HEK293 (cell line): Measurements from ENCODE around the gene ACTR3C.

Experiments used
- CTCF ChIA-PET: fragments of 350-600 bp; formaldehyde crosslinking; extraction: SDS; loops from one replicate; lab custom pipeline; 2021; ENCODE audit warnings: antibody characterized with exemption; lab: Yijun Ruan, JAX
- POLR2A ChIA-PET: fragments of 300-600 bp; formaldehyde crosslinking; extraction: SDS; loops from one replicate; lab custom pipeline; 2020; ENCODE audit warnings: antibody characterized with exemption, inconsistent platforms; lab: Yijun Ruan, JAX
- H3K27ac ChIP-seq: fragments of 200-500 bp; sonication (Bioruptor generic); 2 replicates; pipeline ENCODE4 v1.5.1; 2014; ENCODE audit warnings: low read depth, low read length, control low read depth, inconsistent platforms; ENCODE audit errors: extremely low read depth
- H3K36me3 ChIP-seq, 2 experiments: fragments of 200-500 bp in 1 of 2; sonication (Bioruptor generic) in 1 of 2; 1 replicate in 1 of 2; 2 replicates in 1 of 2; pipeline ENCODE4 v1.5.1; 2014 to 2017; ENCODE audit warnings: inconsistent platforms in 2 of 2, low read length in 2 of 2; ENCODE audit not compliant: control insufficient read depth in 2 of 2, insufficient read depth in 1 of 2
- H3K4me1 ChIP-seq: fragments of 200-500 bp; sonication (Bioruptor generic); 2 replicates; pipeline ENCODE4 v1.5.1; 2014; ENCODE audit warnings: mild to moderate bottlenecking, low read length, inconsistent platforms; ENCODE audit not compliant: control insufficient read depth, insufficient read depth
- H3K4me3 ChIP-seq: 2 replicates; pipeline ENCODE4 v1.5.1; 2011; ENCODE audit warnings: low read depth, mild to moderate bottlenecking, control low read depth, low read length, moderate library complexity
- H3K9me3 ChIP-seq: fragments of 200-500 bp; sonication (Bioruptor generic); 2 replicates; pipeline ENCODE4 v1.5.1; 2014; ENCODE audit warnings: low read depth, low read length, inconsistent platforms; ENCODE audit not compliant: control insufficient read depth, insufficient read depth
- GLI4 ChIP-seq: fragments of 450-650 bp; formaldehyde crosslinking; IDR thresholded peaks from 2 replicates; pipeline ENCODE4 v1.5.1; 2016; ENCODE audit warnings: missing biosample characterization, missing genetic modification characterization
- IKZF3 ChIP-seq: fragments of 450-650 bp; IDR thresholded peaks from 2 replicates; pipeline ENCODE4 v1.5.0; 2018; ENCODE audit warnings: missing biosample characterization, mild to moderate bottlenecking, missing genetic modification characterization, moderate library complexity
- KLF10 ChIP-seq: fragments of 450-650 bp; IDR thresholded peaks from 2 replicates; pipeline ENCODE4 v1.5.1; 2018; ENCODE audit warnings: missing biosample characterization, mild to moderate bottlenecking, missing genetic modification characterization
- KLF8 ChIP-seq: fragments of 450-650 bp; formaldehyde crosslinking; IDR thresholded peaks from 2 replicates; pipeline ENCODE4 v1.5.1; 2016; ENCODE audit warnings: missing biosample characterization, missing genetic modification characterization
- KLF9 ChIP-seq: fragments of 450-650 bp; formaldehyde crosslinking; IDR thresholded peaks from 2 replicates; pipeline ENCODE4 v1.5.1; 2016; ENCODE audit warnings: missing biosample characterization, missing genetic modification characterization, low read depth
- PRDM1 ChIP-seq: fragments of 450-650 bp; formaldehyde crosslinking; IDR thresholded peaks from 2 replicates; pipeline ENCODE4; 2016; ENCODE audit warnings: missing biosample characterization, missing genetic modification characterization
- SCRT2 ChIP-seq: fragments of 450-650 bp; formaldehyde crosslinking; IDR thresholded peaks from 2 replicates; pipeline ENCODE4 v1.5.1; 2016; ENCODE audit warnings: missing biosample characterization, missing genetic modification characterization
- TCF7L2 ChIP-seq: IDR thresholded peaks from 2 replicates; pipeline ENCODE4 v1.6.1; 2011; ENCODE audit warnings: low read depth, mild to moderate bottlenecking, inconsistent platforms, low read length, moderate library complexity, borderline replicate concordance
- WT1 ChIP-seq: fragments of 450-650 bp; formaldehyde crosslinking; IDR thresholded peaks from 2 replicates; pipeline ENCODE4 v1.5.1; 2016; ENCODE audit warnings: missing biosample characterization, missing genetic modification characterization
- ZBTB17 ChIP-seq: fragments of 450-650 bp; formaldehyde crosslinking; IDR thresholded peaks from 2 replicates; pipeline ENCODE4 v1.5.1; 2016; ENCODE audit warnings: missing biosample characterization, missing genetic modification characterization
- ZNF114 ChIP-seq: fragments of 450-650 bp; formaldehyde crosslinking; IDR thresholded peaks from 2 replicates; pipeline ENCODE4 v1.5.0; 2017; ENCODE audit warnings: missing biosample characterization, missing genetic modification characterization
- ZNF138 ChIP-seq: fragments of 450-650 bp; formaldehyde crosslinking; IDR thresholded peaks from 2 replicates; pipeline ENCODE4 v1.5.1; 2016; ENCODE audit warnings: missing biosample characterization, missing genetic modification characterization, borderline replicate concordance
- ZNF146 ChIP-seq: fragments of 450-650 bp; formaldehyde crosslinking; IDR thresholded peaks from 2 replicates; pipeline ENCODE4 v1.5.1; 2016; ENCODE audit warnings: missing biosample characterization, missing genetic modification characterization
- ZNF2 ChIP-seq: fragments of 450-650 bp; formaldehyde crosslinking; IDR thresholded peaks from 2 replicates; pipeline ENCODE4 v1.5.1; 2016; ENCODE audit warnings: missing biosample characterization, missing genetic modification characterization
- ZNF214 ChIP-seq: fragments of 450-650 bp; formaldehyde crosslinking; IDR thresholded peaks from 2 replicates; pipeline ENCODE4 v1.5.1; 2017; ENCODE audit warnings: missing biosample characterization, mild to moderate bottlenecking, missing genetic modification characterization, borderline replicate concordance
- ZNF239 ChIP-seq: fragments of 450-650 bp; formaldehyde crosslinking; IDR thresholded peaks from 2 replicates; pipeline ENCODE4 v1.5.1; 2016; ENCODE audit warnings: missing biosample characterization, missing genetic modification characterization
- ZNF24 ChIP-seq: fragments of 450-650 bp; formaldehyde crosslinking; IDR thresholded peaks from 2 replicates; pipeline ENCODE4 v1.5.1; 2016; ENCODE audit warnings: missing biosample characterization, missing genetic modification characterization
- ZNF266 ChIP-seq: fragments of 450-650 bp; formaldehyde crosslinking; IDR thresholded peaks from 2 replicates; pipeline ENCODE4 v1.5.1; 2016; ENCODE audit warnings: missing biosample characterization, missing genetic modification characterization, low read depth
- ZNF302 ChIP-seq: fragments of 450-650 bp; formaldehyde crosslinking; IDR thresholded peaks from 2 replicates; pipeline ENCODE4 v1.5.1; 2016; ENCODE audit warnings: missing biosample characterization, missing genetic modification characterization, low read depth
- ZNF341 ChIP-seq: fragments of 450-650 bp; formaldehyde crosslinking; IDR thresholded peaks from 2 replicates; pipeline ENCODE4; 2016; ENCODE audit warnings: low read depth, missing biosample characterization, missing genetic modification characterization
- ZNF514 ChIP-seq: fragments of 450-650 bp; formaldehyde crosslinking; IDR thresholded peaks from 2 replicates; pipeline ENCODE4 v1.5.1; 2016; ENCODE audit warnings: missing biosample characterization, missing genetic modification characterization
- ZNF596 ChIP-seq: fragments of 450-650 bp; IDR thresholded peaks from 2 replicates; pipeline ENCODE4 v1.5.0; 2018; ENCODE audit warnings: missing biosample characterization, mild to moderate bottlenecking, missing genetic modification characterization, moderate library complexity
- ZNF777 ChIP-seq: fragments of 450-650 bp; formaldehyde crosslinking; IDR thresholded peaks from 2 replicates; pipeline ENCODE4 v1.5.1; 2017; ENCODE audit warnings: missing biosample characterization, missing genetic modification characterization, borderline replicate concordance
- ZSCAN30 ChIP-seq: fragments of 450-650 bp; IDR thresholded peaks from 2 replicates; pipeline ENCODE4 v1.5.1; 2018; ENCODE audit warnings: missing biosample characterization, mild to moderate bottlenecking, missing genetic modification characterization, moderate library complexity
- ZXDB ChIP-seq: fragments of 450-650 bp; formaldehyde crosslinking; IDR thresholded peaks from 2 replicates; pipeline ENCODE4 v1.5.1; 2016; ENCODE audit warnings: missing biosample characterization, missing genetic modification characterization
- TF ChIP-seq, protein P1 (sequence below): fragments of 450-650 bp; formaldehyde crosslinking; IDR thresholded peaks from 2 replicates; pipeline ENCODE4 v1.5.1; 2016; ENCODE audit warnings: missing biosample characterization, missing genetic modification characterization
- TF ChIP-seq, protein P2 (sequence below): fragments of 450-650 bp; formaldehyde crosslinking; IDR thresholded peaks from 2 replicates; pipeline ENCODE4 v1.5.1; 2016; ENCODE audit warnings: missing biosample characterization, missing genetic modification characterization, borderline replicate concordance
- TF ChIP-seq, protein P3 (sequence below): fragments of 450-650 bp; formaldehyde crosslinking; IDR thresholded peaks from 2 replicates; pipeline ENCODE4 v1.5.1; 2017; ENCODE audit warnings: missing biosample characterization, missing genetic modification characterization
- TF ChIP-seq, protein P4 (sequence below): fragments of 450-650 bp; formaldehyde crosslinking; IDR thresholded peaks from 2 replicates; pipeline ENCODE4 v1.5.1; 2017; ENCODE audit warnings: missing biosample characterization, missing genetic modification characterization

The ACTR3C gene

DNA sequence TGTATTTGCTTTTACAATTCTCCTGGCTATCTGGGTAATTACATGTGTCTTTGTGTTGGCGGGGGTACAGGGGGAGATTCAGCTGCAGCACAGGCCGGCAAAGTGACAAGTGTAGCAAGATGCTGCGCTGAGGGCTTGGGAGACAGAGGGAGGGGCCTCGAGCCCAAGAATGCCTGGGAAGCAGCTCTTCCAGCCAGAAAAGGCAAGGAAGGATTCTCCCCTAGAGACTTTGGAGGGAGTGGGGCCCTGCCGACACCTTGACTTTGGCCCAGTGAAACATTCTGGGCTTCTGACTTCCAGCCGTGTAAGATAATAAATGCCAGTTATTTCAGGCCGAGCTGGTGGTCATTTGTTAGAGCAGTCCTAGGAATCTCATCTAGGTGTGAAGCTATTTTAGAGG, 38.1 kb upstream of the ACTR3C start:
- ChIA-PET POLR2A (no interaction called here), CTCF (no interaction called here)
- TF ChIP-seq ZNF266 (tag by site-specific recombination), result no peak
- peak; percentile 74 for TF ChIP-seq ZNF341
- Histone ChIP-seq H3K4me3 (no peak overlapping the region), H3K9me3 (no peaks in the 10 kb centered on the region), H3K36me3 (no peaks in the 10 kb centered on the region), H3K4me1 (no peaks in the 10 kb centered on the region), H3K27ac (no peak overlapping the region)

DNA sequence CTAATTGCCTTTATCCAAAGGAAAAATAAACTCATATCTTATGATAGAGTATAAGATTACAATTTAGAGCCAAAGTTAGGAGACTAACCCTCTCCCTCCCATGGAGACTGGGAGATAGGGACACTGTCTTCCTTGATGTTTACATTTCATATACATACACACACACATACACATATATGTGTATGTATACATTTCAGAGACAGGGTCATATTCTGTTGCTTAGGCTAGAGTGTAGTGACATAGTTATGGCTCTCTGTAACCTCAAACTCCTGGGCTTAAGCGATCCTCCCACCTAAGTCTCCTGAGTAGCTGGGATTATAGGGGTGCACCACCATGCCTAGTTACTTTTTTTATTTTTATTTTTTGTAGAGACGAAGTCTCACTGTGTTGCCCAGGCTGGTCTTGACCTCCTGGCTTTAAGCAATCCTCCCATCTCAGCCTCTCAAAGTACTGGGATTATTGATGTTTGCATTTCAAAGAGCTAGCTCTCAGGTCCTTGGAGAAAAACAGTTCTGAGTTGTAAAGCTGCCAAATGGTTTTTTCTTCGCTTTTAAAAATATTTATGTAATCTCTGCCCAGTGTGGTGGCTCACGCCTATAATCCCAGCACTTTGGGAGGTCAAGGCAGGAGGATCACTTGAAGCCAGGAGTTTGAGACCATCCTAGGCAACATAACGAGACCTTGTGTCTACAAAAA, 37.2 kb upstream of the ACTR3C start:
- POLR2A ChIA-PET, result no interaction called here
- no peak overlapping the region for H3K4me3 ChIP-seq
- CTCF ChIA-PET, result no interaction called here
- no peaks in the 10 kb centered on the region for H3K9me3 ChIP-seq
- no peaks in the 10 kb centered on the region for H3K36me3 ChIP-seq
- H3K4me1 ChIP-seq, result no peaks in the 10 kb centered on the region
- no peak overlapping the region for H3K27ac ChIP-seq
- TF ChIP-seq ZBTB17 (tag by site-specific recombination), result 0 out of 2 replicates have a peak, but pooled peaks have one; percentile 9
- 0 out of 2 replicates have a peak, but pooled peaks have one; percentile 4 for TF ChIP-seq ZXDB (tag by site-specific recombination)
- no peak for TF ChIP-seq GLI4
- no peak for TF ChIP-seq ZNF777 (tag by site-specific recombination)
- TF ChIP-seq ZNF2 (tag by site-specific recombination), result peak; percentile 11; the same call in 1 of the 2 replicates
- TF ChIP-seq PRDM1 (tag by site-specific recombination), result no peak
- TF ChIP-seq, protein P1, sequence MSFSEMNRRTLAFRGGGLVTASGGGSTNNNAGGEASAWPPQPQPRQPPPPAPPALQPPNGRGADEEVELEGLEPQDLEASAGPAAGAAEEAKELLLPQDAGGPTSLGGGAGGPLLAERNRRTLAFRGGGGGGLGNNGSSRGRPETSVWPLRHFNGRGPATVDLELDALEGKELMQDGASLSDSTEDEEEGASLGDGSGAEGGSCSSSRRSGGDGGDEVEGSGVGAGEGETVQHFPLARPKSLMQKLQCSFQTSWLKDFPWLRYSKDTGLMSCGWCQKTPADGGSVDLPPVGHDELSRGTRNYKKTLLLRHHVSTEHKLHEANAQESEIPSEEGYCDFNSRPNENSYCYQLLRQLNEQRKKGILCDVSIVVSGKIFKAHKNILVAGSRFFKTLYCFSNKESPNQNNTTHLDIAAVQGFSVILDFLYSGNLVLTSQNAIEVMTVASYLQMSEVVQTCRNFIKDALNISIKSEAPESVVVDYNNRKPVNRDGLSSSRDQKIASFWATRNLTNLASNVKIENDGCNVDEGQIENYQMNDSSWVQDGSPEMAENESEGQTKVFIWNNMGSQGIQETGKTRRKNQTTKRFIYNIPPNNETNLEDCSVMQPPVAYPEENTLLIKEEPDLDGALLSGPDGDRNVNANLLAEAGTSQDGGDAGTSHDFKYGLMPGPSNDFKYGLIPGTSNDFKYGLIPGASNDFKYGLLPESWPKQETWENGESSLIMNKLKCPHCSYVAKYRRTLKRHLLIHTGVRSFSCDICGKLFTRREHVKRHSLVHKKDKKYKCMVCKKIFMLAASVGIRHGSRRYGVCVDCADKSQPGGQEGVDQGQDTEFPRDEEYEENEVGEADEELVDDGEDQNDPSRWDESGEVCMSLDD (tag by site-specific recombination), result no peak
- TF ChIP-seq WT1 (tag by site-specific recombination), result peak; percentile 86
- no peak for TF ChIP-seq SCRT2
- TF ChIP-seq KLF8 (tag by site-specific recombination), result no peak; the same call in 1 of the 2 replicates
- TF ChIP-seq ZNF514 (tag by site-specific recombination), result no peak
- TF ChIP-seq ZNF302 (tag by site-specific recombination), result no peak
- no peak for TF ChIP-seq ZNF114 (tag by site-specific recombination)
- TF ChIP-seq ZNF24 (tag by site-specific recombination), result no peak
- no peak for TF ChIP-seq ZNF138 (tag by site-specific recombination)
- no peak for TF ChIP-seq ZNF146
- TF ChIP-seq IKZF3, result peak; percentile 29; the same call in 1 of the 2 replicates
- TF ChIP-seq ZNF214 (tag by site-specific recombination), result no peak
- TF ChIP-seq, protein P2, sequence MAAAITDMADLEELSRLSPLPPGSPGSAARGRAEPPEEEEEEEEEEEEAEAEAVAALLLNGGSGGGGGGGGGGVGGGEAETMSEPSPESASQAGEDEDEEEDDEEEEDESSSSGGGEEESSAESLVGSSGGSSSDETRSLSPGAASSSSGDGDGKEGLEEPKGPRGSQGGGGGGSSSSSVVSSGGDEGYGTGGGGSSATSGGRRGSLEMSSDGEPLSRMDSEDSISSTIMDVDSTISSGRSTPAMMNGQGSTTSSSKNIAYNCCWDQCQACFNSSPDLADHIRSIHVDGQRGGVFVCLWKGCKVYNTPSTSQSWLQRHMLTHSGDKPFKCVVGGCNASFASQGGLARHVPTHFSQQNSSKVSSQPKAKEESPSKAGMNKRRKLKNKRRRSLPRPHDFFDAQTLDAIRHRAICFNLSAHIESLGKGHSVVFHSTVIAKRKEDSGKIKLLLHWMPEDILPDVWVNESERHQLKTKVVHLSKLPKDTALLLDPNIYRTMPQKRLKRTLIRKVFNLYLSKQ, result no peak
- TF ChIP-seq, protein P3, sequence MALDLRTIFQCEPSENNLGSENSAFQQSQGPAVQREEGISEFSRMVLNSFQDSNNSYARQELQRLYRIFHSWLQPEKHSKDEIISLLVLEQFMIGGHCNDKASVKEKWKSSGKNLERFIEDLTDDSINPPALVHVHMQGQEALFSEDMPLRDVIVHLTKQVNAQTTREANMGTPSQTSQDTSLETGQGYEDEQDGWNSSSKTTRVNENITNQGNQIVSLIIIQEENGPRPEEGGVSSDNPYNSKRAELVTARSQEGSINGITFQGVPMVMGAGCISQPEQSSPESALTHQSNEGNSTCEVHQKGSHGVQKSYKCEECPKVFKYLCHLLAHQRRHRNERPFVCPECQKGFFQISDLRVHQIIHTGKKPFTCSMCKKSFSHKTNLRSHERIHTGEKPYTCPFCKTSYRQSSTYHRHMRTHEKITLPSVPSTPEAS (tag by site-specific recombination), result 0 out of 2 replicates have a peak, but pooled peaks have one; percentile 3
- 0 out of 2 replicates have a peak, but pooled peaks have one; percentile 19 for TF ChIP-seq ZSCAN30 (tag by site-specific recombination)
- peak; percentile 4; the same call in 1 of the 2 replicates for TF ChIP-seq KLF10 (tag by site-specific recombination)
- TF ChIP-seq, protein P4, sequence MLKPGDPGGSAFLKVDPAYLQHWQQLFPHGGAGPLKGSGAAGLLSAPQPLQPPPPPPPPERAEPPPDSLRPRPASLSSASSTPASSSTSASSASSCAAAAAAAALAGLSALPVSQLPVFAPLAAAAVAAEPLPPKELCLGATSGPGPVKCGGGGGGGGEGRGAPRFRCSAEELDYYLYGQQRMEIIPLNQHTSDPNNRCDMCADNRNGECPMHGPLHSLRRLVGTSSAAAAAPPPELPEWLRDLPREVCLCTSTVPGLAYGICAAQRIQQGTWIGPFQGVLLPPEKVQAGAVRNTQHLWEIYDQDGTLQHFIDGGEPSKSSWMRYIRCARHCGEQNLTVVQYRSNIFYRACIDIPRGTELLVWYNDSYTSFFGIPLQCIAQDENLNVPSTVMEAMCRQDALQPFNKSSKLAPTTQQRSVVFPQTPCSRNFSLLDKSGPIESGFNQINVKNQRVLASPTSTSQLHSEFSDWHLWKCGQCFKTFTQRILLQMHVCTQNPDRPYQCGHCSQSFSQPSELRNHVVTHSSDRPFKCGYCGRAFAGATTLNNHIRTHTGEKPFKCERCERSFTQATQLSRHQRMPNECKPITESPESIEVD (tag by site-specific recombination), result peak; percentile 54
- TF ChIP-seq KLF9 (tag by site-specific recombination), result no peak
- TF ChIP-seq ZNF596, result 0 out of 2 replicates have a peak, but pooled peaks have one; percentile 19
- no peak for TF ChIP-seq TCF7L2
- TF ChIP-seq ZNF239 (tag by site-specific recombination), result no peak
